MM.1S (cell line): Measurements from ENCODE around the gene DDX50.

Experiments
- CTCF ChIP-seq: fragments of 300-600 bp; sonication (generic); IDR thresholded peaks from 2 replicates; pipeline ENCODE4 v1.5.1; 2016; ENCODE audit warnings: antibody characterized with exemption, low read length, mixed read lengths
- EZH2 ChIP-seq: fragments of 300-600 bp; sonication (generic); optimal IDR thresholded peaks from 2 replicates; pipeline ENCODE3; 2017; ENCODE audit warnings: low read depth, mild to moderate bottlenecking, antibody characterized with exemption, low read length, mixed read lengths
- EZH2phosphoT487 ChIP-seq: fragments of 300-600 bp; sonication (generic); IDR thresholded peaks from 2 replicates; pipeline ENCODE4 v1.6.1; 2018; ENCODE audit warnings: antibody characterized with exemption, low read length

- TF ChIP-seq CTCF: peak; percentile 28
- no peak for TF ChIP-seq EZH2
- TF ChIP-seq EZH2phosphoT487: no peak
These were observed 80.0 kb downstream of the DDX50 start for GRCh38 chr10:68981074-68981473.
